ENCODE data around the gene NCKAP5. TPM values are rescaled to one million over a fixed set of nuclear protein-coding genes. Genes with fewer than 3 reads are reported as not detected.

NCKAP5 gene
- total RNA-seq, 1 experiment from 2014 or later, result 3.2 TPM

DNA sequence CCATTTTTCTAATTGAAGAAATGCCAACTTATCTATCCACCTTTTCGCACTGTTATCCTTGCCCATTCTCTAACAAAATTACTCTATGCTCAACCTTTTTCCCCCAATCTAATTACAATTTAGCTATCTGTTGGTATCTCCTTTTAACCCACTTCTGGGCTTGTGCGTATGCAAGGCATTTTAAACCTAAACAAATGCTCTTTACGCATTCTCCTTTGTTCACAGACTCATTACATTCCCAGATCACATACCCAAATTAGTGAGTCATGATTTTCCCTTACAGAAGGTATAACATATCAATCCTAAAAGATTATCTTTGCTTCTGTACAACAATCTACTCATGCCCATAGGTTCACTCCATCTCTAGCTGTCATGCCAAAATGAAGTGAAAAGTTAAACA lies 826.5 kb downstream of the NCKAP5 start:
- H3K9me2 ChIP-seq (replicated peaks; ENCODE audit: low read length), result no peaks in the 10 kb centered on the region
- DNase-seq, result no peak
- H3K4me2 ChIP-seq (ENCODE audit: low read length), result no peak overlapping the region
- H3K27ac ChIP-seq (ENCODE audit: low read length), result no peak overlapping the region
- no peaks in the 10 kb centered on the region for H4K20me1 ChIP-seq (ENCODE audit: low read length)
- ChIA-PET CTCF (no interaction called here), POLR2A (ENCODE audit: unreplicated experiment) (no interaction called here)
- no peaks in the 10 kb centered on the region for H3K9me3 ChIP-seq (ENCODE audit: low read length)
- H3K36me3 ChIP-seq (ENCODE audit: low read depth, low read length), result no peaks in the 10 kb centered on the region
- H2AFZ ChIP-seq (ENCODE audit: low read length), result no peak overlapping the region
- H3K9ac ChIP-seq (ENCODE audit: low read length), result no peak overlapping the region
- no peaks in the 10 kb centered on the region for H3K27me3 ChIP-seq (ENCODE audit: low read length)
- intact Hi-C loops (cut with micrococcal nuclease), result no loop called here
- TF ChIP-seq EZH2phosphoT487 (IDR thresholded peaks at IDR 0.05; ENCODE audit: borderline replicate concordance, low read length) (no peak), EZH2 (IDR thresholded peaks at IDR 0.05; ENCODE audit: low read length, unreplicated experiment) (no peak)
- TF ChIP-seq, protein P1, sequence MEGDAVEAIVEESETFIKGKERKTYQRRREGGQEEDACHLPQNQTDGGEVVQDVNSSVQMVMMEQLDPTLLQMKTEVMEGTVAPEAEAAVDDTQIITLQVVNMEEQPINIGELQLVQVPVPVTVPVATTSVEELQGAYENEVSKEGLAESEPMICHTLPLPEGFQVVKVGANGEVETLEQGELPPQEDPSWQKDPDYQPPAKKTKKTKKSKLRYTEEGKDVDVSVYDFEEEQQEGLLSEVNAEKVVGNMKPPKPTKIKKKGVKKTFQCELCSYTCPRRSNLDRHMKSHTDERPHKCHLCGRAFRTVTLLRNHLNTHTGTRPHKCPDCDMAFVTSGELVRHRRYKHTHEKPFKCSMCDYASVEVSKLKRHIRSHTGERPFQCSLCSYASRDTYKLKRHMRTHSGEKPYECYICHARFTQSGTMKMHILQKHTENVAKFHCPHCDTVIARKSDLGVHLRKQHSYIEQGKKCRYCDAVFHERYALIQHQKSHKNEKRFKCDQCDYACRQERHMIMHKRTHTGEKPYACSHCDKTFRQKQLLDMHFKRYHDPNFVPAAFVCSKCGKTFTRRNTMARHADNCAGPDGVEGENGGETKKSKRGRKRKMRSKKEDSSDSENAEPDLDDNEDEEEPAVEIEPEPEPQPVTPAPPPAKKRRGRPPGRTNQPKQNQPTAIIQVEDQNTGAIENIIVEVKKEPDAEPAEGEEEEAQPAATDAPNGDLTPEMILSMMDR (conservative IDR thresholded peaks at IDR 0.05; ENCODE audit: low read depth, low read length), result no peak
- no peak overlapping the region for H3K4me3 ChIP-seq (ENCODE audit: low read length)
- BruUV-seq (replicated peaks), result no TSS peak
- H3K4me1 ChIP-seq (ENCODE audit: insufficient read depth, low read length), result no peaks in the 10 kb centered on the region
- H3F3A ChIP-seq (ENCODE audit: low read length, unreplicated experiment), result no peaks in the 10 kb centered on the region
- no peaks in the 10 kb centered on the region for H3K79me2 ChIP-seq (ENCODE audit: low read length)
- ATAC-seq, result no peak

DNA sequence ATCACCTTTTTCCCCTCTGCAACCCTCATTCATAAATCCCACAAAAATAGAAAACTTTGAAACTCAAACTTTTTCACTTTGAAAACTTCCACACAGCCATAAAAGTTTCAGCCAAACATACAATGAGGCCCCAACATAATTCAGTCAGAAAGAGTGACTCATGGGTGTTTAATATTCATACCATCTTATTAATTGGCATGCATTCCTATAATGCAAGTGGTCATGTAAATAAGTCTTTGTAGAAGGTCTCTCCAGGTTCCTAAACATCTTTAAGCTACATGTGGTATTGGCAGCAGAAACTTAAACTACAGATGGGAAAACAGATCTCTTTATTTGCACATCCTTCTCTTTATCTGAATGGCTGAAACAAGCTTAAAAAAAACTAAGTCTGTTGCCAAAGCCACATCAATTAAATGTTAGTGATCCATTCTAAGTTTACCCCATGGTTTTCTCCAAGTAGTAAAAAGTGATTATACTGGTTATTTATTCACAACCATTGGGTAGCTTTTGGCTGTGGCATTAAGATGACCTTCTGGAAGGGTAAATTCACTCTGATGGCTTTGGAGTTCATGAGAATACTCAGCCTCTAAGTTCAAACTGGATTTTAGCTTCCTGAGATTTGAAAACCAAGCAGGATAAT lies 828.1 kb downstream of the NCKAP5 start:
- H2AFZ ChIP-seq (ENCODE audit: low read length), result no peak overlapping the region
- BruUV-seq (replicated peaks), result no TSS peak

DNA sequence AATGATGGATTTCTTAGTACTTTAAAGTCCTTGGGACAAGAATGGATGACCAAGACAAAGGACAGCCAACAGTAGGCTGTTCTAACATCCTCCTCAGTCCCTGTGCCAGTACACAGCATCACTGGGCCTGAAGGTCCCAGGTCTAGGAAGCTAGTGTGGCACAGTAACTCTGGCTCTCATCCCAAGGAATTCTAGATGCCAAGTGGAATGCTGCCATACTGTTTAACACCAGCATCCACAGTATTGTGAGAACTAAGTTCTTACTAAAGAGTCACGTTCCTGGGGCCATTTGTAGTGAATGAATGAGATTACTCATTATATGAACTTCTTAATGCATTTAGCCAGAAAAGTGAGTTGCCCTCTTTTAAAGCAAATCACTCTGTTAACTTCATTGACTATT lies 830.0 kb downstream of the NCKAP5 start:
- no peaks in the 10 kb centered on the region for H3K9me2 ChIP-seq (replicated peaks; ENCODE audit: low read length)
- no peak overlapping the region for H3K4me2 ChIP-seq (ENCODE audit: low read length)
- TF ChIP-seq EZH2 (IDR thresholded peaks at IDR 0.05; ENCODE audit: low read length, unreplicated experiment), result no peak
- no peak for TF ChIP-seq EZH2phosphoT487 (IDR thresholded peaks at IDR 0.05; ENCODE audit: borderline replicate concordance, low read length)
- TF ChIP-seq, protein P1 (conservative IDR thresholded peaks at IDR 0.05; ENCODE audit: low read depth, low read length), result no peak
- no peak overlapping the region for H3K27ac ChIP-seq (ENCODE audit: low read length)
- POLR2A ChIA-PET (ENCODE audit: unreplicated experiment), result no interaction called here
- no peaks in the 10 kb centered on the region for H3K9me3 ChIP-seq (ENCODE audit: low read length)
- H4K20me1 ChIP-seq (ENCODE audit: low read length), result no peaks in the 10 kb centered on the region
- no peaks in the 10 kb centered on the region for H3K27me3 ChIP-seq (ENCODE audit: low read length)
- H3F3A ChIP-seq (ENCODE audit: low read length, unreplicated experiment), result no peaks in the 10 kb centered on the region
- CTCF ChIA-PET, result no interaction called here
- no peaks in the 10 kb centered on the region for H3K4me1 ChIP-seq (ENCODE audit: insufficient read depth, low read length)
- ATAC-seq (no peak), DNase-seq (no peak)
- H2AFZ ChIP-seq (ENCODE audit: low read length), result no peak overlapping the region
- H3K79me2 ChIP-seq (ENCODE audit: low read length), result no peaks in the 10 kb centered on the region
- H3K4me3 ChIP-seq (ENCODE audit: low read length), result no peak overlapping the region
- no peak overlapping the region for H3K9ac ChIP-seq (ENCODE audit: low read length)
- intact Hi-C loops (cut with micrococcal nuclease), result no loop called here
- BruUV-seq (replicated peaks), result no TSS peak
- no peaks in the 10 kb centered on the region for H3K36me3 ChIP-seq (ENCODE audit: low read depth, low read length)

More for the DNA sequence above, 828.1 kb downstream of the NCKAP5 start:
- Histone ChIP-seq H3K4me2 (ENCODE audit: low read length) (no peak overlapping the region), H3K9ac (ENCODE audit: low read length) (no peak overlapping the region), H3K27ac (ENCODE audit: low read length) (no peak overlapping the region), H3K4me1 (ENCODE audit: insufficient read depth, low read length) (no peaks in the 10 kb centered on the region), H3K9me3 (ENCODE audit: low read length) (no peaks in the 10 kb centered on the region), H3K4me3 (ENCODE audit: low read length) (no peak overlapping the region), H3K9me2 (replicated peaks; ENCODE audit: low read length) (no peaks in the 10 kb centered on the region), H4K20me1 (ENCODE audit: low read length) (no peaks in the 10 kb centered on the region), H3F3A (ENCODE audit: low read length, unreplicated experiment) (no peaks in the 10 kb centered on the region), H3K36me3 (ENCODE audit: low read depth, low read length) (no peaks in the 10 kb centered on the region), H3K79me2 (ENCODE audit: low read length) (no peaks in the 10 kb centered on the region), H3K27me3 (ENCODE audit: low read length) (no peaks in the 10 kb centered on the region)
- ATAC-seq (no peak), DNase-seq (no peak)
- ChIA-PET POLR2A (ENCODE audit: unreplicated experiment) (interaction anchor here (0.6 kb wide), 1 partner anchor 132 kb away, joined by 5 read pairs; no protein-coding TSS in a partner anchor), CTCF (no interaction called here)
- intact Hi-C loops (cut with micrococcal nuclease), result no loop called here
- TF ChIP-seq, protein P1 (conservative IDR thresholded peaks at IDR 0.05; ENCODE audit: low read depth, low read length), result no peak
- TF ChIP-seq EZH2 (IDR thresholded peaks at IDR 0.05; ENCODE audit: low read length, unreplicated experiment) (no peak), EZH2phosphoT487 (IDR thresholded peaks at IDR 0.05; ENCODE audit: borderline replicate concordance, low read length) (no peak)

Data from PC-3 (cell line).